ENCODE results near the gene MUC6. TPM values are rescaled to one million over a fixed set of nuclear protein-coding genes. Genes with fewer than 3 reads are reported as not detected.

The MUC6 gene
- polyA plus RNA-seq, 1 of the 3 experiments (the other 2 are of a cell fraction), result not detected

DNA sequence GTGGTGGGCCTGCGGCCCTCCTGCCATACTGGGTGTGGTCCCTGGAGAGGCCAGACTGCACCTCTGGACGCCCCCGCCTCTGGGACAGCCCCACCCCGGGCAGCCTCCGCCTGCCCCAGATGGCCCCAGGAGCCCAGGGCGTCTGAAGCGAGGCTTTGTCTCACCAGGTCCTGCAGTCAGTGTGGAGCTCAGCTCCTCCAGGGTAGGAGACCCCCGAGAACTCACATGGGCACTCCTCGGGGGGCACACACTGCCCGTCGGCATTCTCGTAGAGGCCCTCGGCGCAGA, 10.4 kb downstream of the MUC6 start:
- Histone ChIP-seq H3K4me3 (ENCODE audit: low read depth in 2 of 2, low read length in 1 of 2) (no peak overlapping the region), H3F3A (replicated peaks; ENCODE audit: insufficient read depth) (no peaks in the 10 kb centered on the region), H3K36me3 (replicated peaks in 1 of 2; ENCODE audit: control insufficient read depth in 1 of 2, insufficient read depth in 2 of 2, low read length in 1 of 2) (no peaks in the 10 kb centered on the region), H3K4me2 (no peak overlapping the region), H2AFZ (ENCODE audit: low read depth) (no peak overlapping the region), H3K9ac (no peak overlapping the region), H3K9me2 (no peaks in the 10 kb centered on the region), H3K9me3 (no peaks in the 10 kb centered on the region), H3K27me3 (ENCODE audit: insufficient read depth) (no peaks in the 10 kb centered on the region), H3K79me2 (ENCODE audit: insufficient read depth) (no peaks in the 10 kb centered on the region), H3K4me1 (ENCODE audit: control insufficient read depth in 1 of 2, insufficient read depth in 2 of 2, low read depth in 1 of 2, low read length in 1 of 2) (no peaks in the 10 kb centered on the region), H3K27ac (ENCODE audit: low read depth in 2 of 2, low read length in 1 of 2) (no peak overlapping the region), H4K20me1 (ENCODE audit: insufficient read depth) (no peaks in the 10 kb centered on the region)
- CTCF ChIA-PET, result no interaction called here
- TF ChIP-seq RAD21 (IDR thresholded peaks at IDR 0.05; ENCODE audit: low read length) (no peak), TCF12 (IDR thresholded peaks at IDR 0.05) (no peak), FOXM1 (IDR thresholded peaks at IDR 0.05; ENCODE audit: low read depth) (no peak), NRF1 (IDR thresholded peaks at IDR 0.05; ENCODE audit: low read depth, low read length) (no peak), MEF2A (IDR thresholded peaks at IDR 0.05; ENCODE audit: borderline replicate concordance, low read depth) (no peak), EZH2phosphoT487 (IDR thresholded peaks at IDR 0.05; ENCODE audit: borderline replicate concordance, low read depth) (no peak), FOSL2 (IDR thresholded peaks at IDR 0.05; ENCODE audit: borderline replicate concordance, low read depth) (no peak), JUND (IDR thresholded peaks at IDR 0.05) (no peak), GATA2 (CRISPR knock-in tag; IDR thresholded peaks at IDR 0.05) (no peak), TAF1 (IDR thresholded peaks at IDR 0.05; ENCODE audit: borderline replicate concordance, low read depth, low read length) (no peak), SMC3 (IDR thresholded peaks at IDR 0.05; ENCODE audit: low read depth, low read length) (no peak), GABPA (IDR thresholded peaks at IDR 0.05; ENCODE audit: low read depth) (no peak), RXRA (IDR thresholded peaks at IDR 0.05; ENCODE audit: borderline replicate concordance, low read depth) (no peak)
- TF ChIP-seq, protein P1, sequence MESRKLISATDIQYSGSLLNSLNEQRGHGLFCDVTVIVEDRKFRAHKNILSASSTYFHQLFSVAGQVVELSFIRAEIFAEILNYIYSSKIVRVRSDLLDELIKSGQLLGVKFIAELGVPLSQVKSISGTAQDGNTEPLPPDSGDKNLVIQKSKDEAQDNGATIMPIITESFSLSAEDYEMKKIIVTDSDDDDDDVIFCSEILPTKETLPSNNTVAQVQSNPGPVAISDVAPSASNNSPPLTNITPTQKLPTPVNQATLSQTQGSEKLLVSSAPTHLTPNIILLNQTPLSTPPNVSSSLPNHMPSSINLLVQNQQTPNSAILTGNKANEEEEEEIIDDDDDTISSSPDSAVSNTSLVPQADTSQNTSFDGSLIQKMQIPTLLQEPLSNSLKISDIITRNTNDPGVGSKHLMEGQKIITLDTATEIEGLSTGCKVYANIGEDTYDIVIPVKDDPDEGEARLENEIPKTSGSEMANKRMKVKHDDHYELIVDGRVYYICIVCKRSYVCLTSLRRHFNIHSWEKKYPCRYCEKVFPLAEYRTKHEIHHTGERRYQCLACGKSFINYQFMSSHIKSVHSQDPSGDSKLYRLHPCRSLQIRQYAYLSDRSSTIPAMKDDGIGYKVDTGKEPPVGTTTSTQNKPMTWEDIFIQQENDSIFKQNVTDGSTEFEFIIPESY (IDR thresholded peaks at IDR 0.05; ENCODE audit: borderline replicate concordance, low read depth), result no peak
- TF ChIP-seq, protein P2, sequence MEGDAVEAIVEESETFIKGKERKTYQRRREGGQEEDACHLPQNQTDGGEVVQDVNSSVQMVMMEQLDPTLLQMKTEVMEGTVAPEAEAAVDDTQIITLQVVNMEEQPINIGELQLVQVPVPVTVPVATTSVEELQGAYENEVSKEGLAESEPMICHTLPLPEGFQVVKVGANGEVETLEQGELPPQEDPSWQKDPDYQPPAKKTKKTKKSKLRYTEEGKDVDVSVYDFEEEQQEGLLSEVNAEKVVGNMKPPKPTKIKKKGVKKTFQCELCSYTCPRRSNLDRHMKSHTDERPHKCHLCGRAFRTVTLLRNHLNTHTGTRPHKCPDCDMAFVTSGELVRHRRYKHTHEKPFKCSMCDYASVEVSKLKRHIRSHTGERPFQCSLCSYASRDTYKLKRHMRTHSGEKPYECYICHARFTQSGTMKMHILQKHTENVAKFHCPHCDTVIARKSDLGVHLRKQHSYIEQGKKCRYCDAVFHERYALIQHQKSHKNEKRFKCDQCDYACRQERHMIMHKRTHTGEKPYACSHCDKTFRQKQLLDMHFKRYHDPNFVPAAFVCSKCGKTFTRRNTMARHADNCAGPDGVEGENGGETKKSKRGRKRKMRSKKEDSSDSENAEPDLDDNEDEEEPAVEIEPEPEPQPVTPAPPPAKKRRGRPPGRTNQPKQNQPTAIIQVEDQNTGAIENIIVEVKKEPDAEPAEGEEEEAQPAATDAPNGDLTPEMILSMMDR (IDR thresholded peaks at IDR 0.05), result no peak
- TF ChIP-seq, protein P3, sequence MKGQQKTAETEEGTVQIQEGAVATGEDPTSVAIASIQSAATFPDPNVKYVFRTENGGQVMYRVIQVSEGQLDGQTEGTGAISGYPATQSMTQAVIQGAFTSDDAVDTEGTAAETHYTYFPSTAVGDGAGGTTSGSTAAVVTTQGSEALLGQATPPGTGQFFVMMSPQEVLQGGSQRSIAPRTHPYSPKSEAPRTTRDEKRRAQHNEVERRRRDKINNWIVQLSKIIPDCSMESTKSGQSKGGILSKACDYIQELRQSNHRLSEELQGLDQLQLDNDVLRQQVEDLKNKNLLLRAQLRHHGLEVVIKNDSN (IDR thresholded peaks at IDR 0.05; ENCODE audit: borderline replicate concordance, low read depth), result no peak
- POLR2A ChIA-PET, result no interaction called here
- no peak for DNase-seq
- 60% methylated on average over 1 of the region's 14 CpGs for WGBS (ENCODE audit: low lambda C conversion rate)

Measured in SK-N-SH (cell line).